Osteoblast (primary cell): Measurements from ENCODE around the gene LRP1B. TPM values are rescaled to one million over a fixed set of nuclear protein-coding genes. Genes with fewer than 3 reads are reported as not detected.

ENCODE experiments used
- DNase-seq: peaks from one replicate; pipeline ENCODE4 v3.0.0; 2011; ENCODE audit warnings: low spot score, mixed read lengths; ENCODE audit not compliant: insufficient read length; ENCODE audit errors: missing footprints
- H2AFZ ChIP-seq: 2 replicates; pipeline ENCODE4 v1.6.0; 2011; ENCODE audit warnings: mild to moderate bottlenecking, low read length
- H3K27ac ChIP-seq: 2 replicates; pipeline ENCODE4 v1.5.1; 2011; ENCODE audit warnings: mild to moderate bottlenecking, low read depth, low read length, moderate library complexity
- H3K27me3 ChIP-seq: 2 replicates; pipeline ENCODE4 v1.6.0; 2012; ENCODE audit warnings: mild to moderate bottlenecking, control low read depth, inconsistent platforms, low read length, moderate library complexity; ENCODE audit not compliant: insufficient read depth
- H3K36me3 ChIP-seq: 2 replicates; pipeline ENCODE4 v1.5.1; 2011; ENCODE audit warnings: mild to moderate bottlenecking, low read length, control low read depth, moderate library complexity; ENCODE audit not compliant: insufficient read depth
- H3K4me1 ChIP-seq: 2 replicates; pipeline ENCODE4 v1.5.1; 2011; ENCODE audit warnings: mild to moderate bottlenecking, low read length, control low read depth, moderate library complexity; ENCODE audit not compliant: insufficient read depth
- H3K4me2 ChIP-seq: 2 replicates; pipeline ENCODE4 v1.6.0; 2011; ENCODE audit warnings: mild to moderate bottlenecking, low read length; ENCODE audit not compliant: insufficient read depth
- H3K4me3 ChIP-seq: fragments of 200-600 bp; sonication (generic); 3 replicates; pipeline ENCODE4 v1.5.1; 2012; ENCODE audit warnings: mild to moderate bottlenecking, low read length, inconsistent platforms; ENCODE audit not compliant: insufficient read depth
- H3K79me2 ChIP-seq: 2 replicates; pipeline ENCODE4 v1.6.0; 2012; ENCODE audit warnings: mild to moderate bottlenecking, low read length, control low read depth, inconsistent platforms; ENCODE audit not compliant: insufficient read depth
- H3K9me3 ChIP-seq: 2 replicates; pipeline ENCODE4 v1.5.1; 2011; ENCODE audit warnings: low read depth, low read length, control low read depth
- H4K20me1 ChIP-seq: 2 replicates; pipeline ENCODE4 v1.6.0; 2012; ENCODE audit warnings: mild to moderate bottlenecking, low read length, control low read depth; ENCODE audit not compliant: insufficient read depth
- CTCF ChIP-seq: IDR thresholded peaks from 2 replicates; pipeline ENCODE4 v1.5.1; 2011; ENCODE audit warnings: mild to moderate bottlenecking, low read depth, low read length, moderate library complexity; ENCODE audit errors: extremely low read depth
- total RNA-seq: library from RNA; depleted of rRNA; stranded (reverse); fragments of >200 nt; gene quantifications from 2 replicates; pipeline ENCODE4 v1.2.3, GENCODE V29; 2012

The LRP1B gene
- total RNA-seq, 1 donor: not detected

- H4K20me1 ChIP-seq: no peaks in the 10 kb centered on the region
- no peaks in the 10 kb centered on the region for H3K27me3 ChIP-seq
- DNase-seq: no peak
- no peaks in the 10 kb centered on the region for H3K36me3 ChIP-seq
- H3K9me3 ChIP-seq: no peaks in the 10 kb centered on the region
- no peak for TF ChIP-seq CTCF
- no peaks in the 10 kb centered on the region for H3K79me2 ChIP-seq
- no peak overlapping the region for H3K4me3 ChIP-seq
- no peak overlapping the region for H2AFZ ChIP-seq
- H3K4me1 ChIP-seq: no peaks in the 10 kb centered on the region
- no peak overlapping the region for H3K27ac ChIP-seq
- H3K4me2 ChIP-seq: no peak overlapping the region
Measured at GRCh38 chr2:141105763-141106162, 1025.1 kb downstream of the LRP1B start.

- Histone ChIP-seq H3K36me3 (no peaks in the 10 kb centered on the region), H3K4me3 (no peak overlapping the region), H3K27ac (no peak overlapping the region), H3K4me2 (no peak overlapping the region), H4K20me1 (no peaks in the 10 kb centered on the region), H3K79me2 (no peaks in the 10 kb centered on the region), H3K9me3 (no peaks in the 10 kb centered on the region), H3K27me3 (no peaks in the 10 kb centered on the region), H2AFZ (no peak overlapping the region), H3K4me1 (no peaks in the 10 kb centered on the region)
- DNase-seq: no peak
- TF ChIP-seq CTCF: no peak
Measured at GRCh38 chr2:141103216-141103615, 1027.6 kb downstream of the LRP1B start.

- no peaks in the 10 kb centered on the region for H3K9me3 ChIP-seq
- TF ChIP-seq CTCF: no peak
- H3K4me1 ChIP-seq: no peaks in the 10 kb centered on the region
- no peak overlapping the region for H3K4me3 ChIP-seq
- H2AFZ ChIP-seq: no peak overlapping the region
- H4K20me1 ChIP-seq: no peaks in the 10 kb centered on the region
- no peaks in the 10 kb centered on the region for H3K79me2 ChIP-seq
- H3K27ac ChIP-seq: no peak overlapping the region
- no peaks in the 10 kb centered on the region for H3K27me3 ChIP-seq
- no peaks in the 10 kb centered on the region for H3K36me3 ChIP-seq
- DNase-seq: no peak
- H3K4me2 ChIP-seq: no peak overlapping the region
Measured at GRCh38 chr2:141079231-141079630, 1051.6 kb downstream of the LRP1B start.

DNA sequence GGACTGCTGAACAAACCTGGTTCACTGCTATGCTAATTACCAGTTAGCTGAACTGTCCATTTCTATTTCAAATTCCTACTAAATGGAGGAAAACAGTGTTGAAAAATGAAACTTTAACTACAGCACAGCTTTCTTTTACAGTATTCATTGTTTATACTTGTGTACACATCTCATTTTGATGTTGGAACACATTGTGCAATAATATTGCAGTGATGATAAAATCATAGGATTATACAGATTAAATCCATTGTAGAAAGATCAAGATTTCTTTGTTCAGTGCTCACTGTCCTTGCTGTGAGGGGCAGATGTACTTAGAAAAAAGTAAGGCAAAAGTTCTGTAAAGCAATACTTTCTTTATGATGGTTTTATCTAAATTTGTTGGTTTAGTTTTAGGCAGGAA is 1055.1 kb downstream of the LRP1B start:
- no peak overlapping the region for H3K4me2 ChIP-seq
- H3K9me3 ChIP-seq: no peaks in the 10 kb centered on the region
- no peak overlapping the region for H3K4me3 ChIP-seq
- TF ChIP-seq CTCF: no peak
- H3K36me3 ChIP-seq: no peaks in the 10 kb centered on the region
- no peaks in the 10 kb centered on the region for H3K79me2 ChIP-seq
- no peaks in the 10 kb centered on the region for H4K20me1 ChIP-seq
- no peak for DNase-seq
- no peak overlapping the region for H3K27ac ChIP-seq
- no peak overlapping the region for H2AFZ ChIP-seq
- H3K4me1 ChIP-seq: no peaks in the 10 kb centered on the region
- H3K27me3 ChIP-seq: no peaks in the 10 kb centered on the region
